ENCODE data around the gene E2F7.
"Not testable (repeated sequence)": the region's sequence is repeated elsewhere in the genome, so short reads cannot be mapped to it uniquely, and the experiment has no call there.

DNA sequence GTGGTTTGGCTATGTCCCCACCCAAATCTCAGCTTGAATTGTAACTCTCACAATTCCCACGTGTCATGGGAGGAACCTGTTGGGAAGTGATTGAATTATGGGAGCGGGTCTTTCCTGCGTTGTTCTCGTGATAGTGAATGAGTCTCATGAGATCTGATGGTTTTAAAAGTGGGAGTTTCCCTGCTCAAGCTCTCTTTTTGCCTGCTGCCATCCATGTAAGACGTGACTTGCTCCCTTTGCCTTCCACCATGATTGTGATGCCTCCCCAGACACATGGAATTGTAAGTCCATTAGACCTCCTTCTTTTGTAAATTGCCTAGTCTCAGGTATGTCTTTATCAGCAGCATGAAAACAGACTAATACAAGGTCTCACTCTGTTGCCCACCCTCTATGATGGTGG is 8.5 kb upstream of the E2F7 start:
- TF ChIP-seq, protein P1, sequence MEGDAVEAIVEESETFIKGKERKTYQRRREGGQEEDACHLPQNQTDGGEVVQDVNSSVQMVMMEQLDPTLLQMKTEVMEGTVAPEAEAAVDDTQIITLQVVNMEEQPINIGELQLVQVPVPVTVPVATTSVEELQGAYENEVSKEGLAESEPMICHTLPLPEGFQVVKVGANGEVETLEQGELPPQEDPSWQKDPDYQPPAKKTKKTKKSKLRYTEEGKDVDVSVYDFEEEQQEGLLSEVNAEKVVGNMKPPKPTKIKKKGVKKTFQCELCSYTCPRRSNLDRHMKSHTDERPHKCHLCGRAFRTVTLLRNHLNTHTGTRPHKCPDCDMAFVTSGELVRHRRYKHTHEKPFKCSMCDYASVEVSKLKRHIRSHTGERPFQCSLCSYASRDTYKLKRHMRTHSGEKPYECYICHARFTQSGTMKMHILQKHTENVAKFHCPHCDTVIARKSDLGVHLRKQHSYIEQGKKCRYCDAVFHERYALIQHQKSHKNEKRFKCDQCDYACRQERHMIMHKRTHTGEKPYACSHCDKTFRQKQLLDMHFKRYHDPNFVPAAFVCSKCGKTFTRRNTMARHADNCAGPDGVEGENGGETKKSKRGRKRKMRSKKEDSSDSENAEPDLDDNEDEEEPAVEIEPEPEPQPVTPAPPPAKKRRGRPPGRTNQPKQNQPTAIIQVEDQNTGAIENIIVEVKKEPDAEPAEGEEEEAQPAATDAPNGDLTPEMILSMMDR (conservative IDR thresholded peaks at IDR 0.05): not testable (repeated sequence)
- not testable (repeated sequence) for TF ChIP-seq ZFX (IDR thresholded peaks at IDR 0.05)

Measured in C4-2B (cell line).